K562 (cell line): ENCODE data around the gene MRPL55. TPM values are rescaled to one million over a fixed set of nuclear protein-coding genes. Genes with fewer than 3 reads are reported as not detected.
A peak's percentile ranks its signal among the peaks of the same experiment; 100 is the strongest.

Source experiments
- ATAC-seq: fragments of 200-7000 bp; cut with Tn5 transposase; 3 replicates; pipeline ENCODE4 v1.9.1; 2020; ENCODE audit warnings: moderate library complexity
- BruUV-seq: library from RNA; stranded (reverse); fragments of 400-500 nt; replicated peaks from 2 replicates; lab custom pipeline; 2021; lab: Mats Ljungman, UMichigan
- CTCF ChIA-PET: fragments of 300-600 bp; formaldehyde crosslinking; extraction: SDS; loops from one replicate; lab custom pipeline; 2021; ENCODE audit warnings: low intra/inter-chr PET ratio; lab: Yijun Ruan, JAX
- POLR2A ChIA-PET: fragments of 300-600, 350-650 bp; sonication (Branson Sonifier 250); formaldehyde crosslinking; extraction: SDS; loops from one replicate; lab custom pipeline; 2021; ENCODE audit warnings: antibody characterized with exemption, inconsistent platforms; lab: Yijun Ruan, JAX
- DNase-seq, 4 experiments: peaks; one replicate each; pipeline versions ENCODE4 v3.0.0 to v3.0.0-alpha.2; 2011 to 2018; ENCODE audit warnings: low spot score in 3 of 4, mixed read lengths in 3 of 4; ENCODE audit errors: extremely low read depth in 1 of 4
- FAIRE-seq: peaks from 2 replicates; lab custom pipeline; 2011; peaks lifted over from hg19 to GRCh38; lab: Jason Lieb, UNC
- H2AFZ ChIP-seq: 2 replicates; pipeline ENCODE4 v1.6.0; 2011; ENCODE audit warnings: low read depth, low read length, control low read depth, inconsistent platforms
- H3K27ac ChIP-seq: fragments of 200-600 bp; 3 replicates; pipeline ENCODE4 v1.8.0; 2011; ENCODE audit warnings: low read depth, mild to moderate bottlenecking, control low read depth, inconsistent platforms, low read length, moderate library complexity, mixed read lengths; ENCODE audit errors: extremely low read depth
- H3K27me3 ChIP-seq, 2 experiments: fragments of 300-600 bp in 1 of 2; 2 replicates in 1 of 2; 3 replicates in 1 of 2; pipeline versions ENCODE4 v1.6.0 to v1.8.0; 2011; ENCODE audit warnings: inconsistent platforms in 2 of 2, low read length in 2 of 2, mild to moderate bottlenecking in 1 of 2, mixed read lengths in 1 of 2, moderate library complexity in 1 of 2; ENCODE audit not compliant: control insufficient read depth in 2 of 2, insufficient read depth in 2 of 2
- H3K36me3 ChIP-seq: fragments of 300-600 bp; 3 replicates; pipeline ENCODE4 v1.8.0; 2011; ENCODE audit warnings: mild to moderate bottlenecking, low read length, inconsistent platforms; ENCODE audit not compliant: control insufficient read depth, insufficient read depth
- H3K4me1 ChIP-seq, 2 experiments: fragments of 200-600 bp in 1 of 2; replicated peaks in 1 of 2; 2 replicates in 1 of 2; 3 replicates in 1 of 2; pipeline versions ENCODE4 v1.5.1 to v1.8.0; 2011; ENCODE audit warnings: inconsistent platforms in 2 of 2, low read length in 2 of 2, mild to moderate bottlenecking in 1 of 2, mixed read lengths in 1 of 2, moderate library complexity in 1 of 2; ENCODE audit not compliant: control insufficient read depth in 2 of 2, insufficient read depth in 2 of 2
- H3K4me2 ChIP-seq: 2 replicates; pipeline ENCODE4 v1.6.1; 2011; ENCODE audit warnings: low read length, control low read depth, inconsistent platforms, mixed read lengths; ENCODE audit not compliant: insufficient read depth
- H3K4me3 ChIP-seq: fragments of 200-600 bp; sonication (generic), shearing (Covaris generic); 2 replicates; pipeline ENCODE4 v1.5.1; 2016; ENCODE audit warnings: control low read depth, inconsistent platforms
- H3K79me2 ChIP-seq: fragments of 200-600 bp; 3 replicates; pipeline ENCODE4 v1.8.0; 2011; ENCODE audit warnings: low read length, inconsistent platforms; ENCODE audit not compliant: control insufficient read depth, insufficient read depth
- H3K9ac ChIP-seq, 2 experiments: 2 replicates each; pipeline versions ENCODE4 v1.6.0 to v1.6.1; 2011; ENCODE audit warnings: low read depth in 2 of 2, low read length in 2 of 2, control low read depth in 1 of 2, inconsistent platforms in 1 of 2, mild to moderate bottlenecking in 1 of 2, mixed read lengths in 1 of 2; ENCODE audit not compliant: insufficient read depth in 1 of 2
- H3K9me1 ChIP-seq: one replicate; pipeline ENCODE4 v1.6.0; 2011; ENCODE audit warnings: inconsistent platforms, mild to moderate bottlenecking, low read length, moderate library complexity; ENCODE audit not compliant: control insufficient read depth, insufficient read depth
- H3K9me3 ChIP-seq: replicated peaks from 2 replicates; pipeline ENCODE4 v1.5.1; 2011; ENCODE audit warnings: low read depth, low read length, inconsistent platforms; ENCODE audit not compliant: control insufficient read depth, insufficient read depth
- H4K20me1 ChIP-seq: replicated peaks from 2 replicates; pipeline ENCODE4 v1.6.1; 2011; ENCODE audit warnings: low read length, inconsistent platforms, mixed read lengths; ENCODE audit not compliant: control insufficient read depth, insufficient read depth
- ARID1B ChIP-seq: fragments of 450-650 bp; IDR thresholded peaks from 2 replicates; pipeline ENCODE4 v1.6.1; 2016; ENCODE audit warnings: antibody characterized with exemption, mild to moderate bottlenecking, inconsistent platforms
- E2F5 ChIP-seq: sonication (generic); formaldehyde crosslinking; IDR thresholded peaks from 2 replicates; pipeline ENCODE4 v1.8.0; 2022; ENCODE audit warnings: mild to moderate bottlenecking, missing genetic modification reagents
- MAZ ChIP-seq, 2 experiments: fragments of 450-650 bp in 1 of 2; sonication (generic) in 1 of 2; formaldehyde crosslinking; IDR thresholded peaks in 1 of 2; conservative IDR thresholded peaks in 1 of 2; 2 replicates each; pipeline versions ENCODE4 v1.4.0 to v1.5.0; 2020; ENCODE audit warnings: mild to moderate bottlenecking in 1 of 2, missing genetic modification reagents in 1 of 2
- MYC ChIP-seq, 2 experiments: fragments of 250-450 bp in 1 of 2; sonication (Bioruptor Pico) in 1 of 2; IDR thresholded peaks; 2 replicates each; pipeline versions ENCODE4 v1.5.1 to v1.6.1; 2012 to 2021; ENCODE audit warnings: low read depth in 2 of 2, borderline replicate concordance in 1 of 2, improper control_type of control experiment in 1 of 2, low read length in 1 of 2, mild to moderate bottlenecking in 1 of 2, moderate library complexity in 1 of 2
- POLR2B ChIP-seq: fragments of 450-650 bp; IDR thresholded peaks from 2 replicates; pipeline ENCODE4 v1.6.1; 2018; ENCODE audit warnings: low read depth; ENCODE audit not compliant: partially characterized antibody
- PREB ChIP-seq: sonication (generic); formaldehyde crosslinking; IDR thresholded peaks from 2 replicates; pipeline ENCODE4 v1.8.1; 2023; ENCODE audit warnings: mild to moderate bottlenecking, missing genetic modification reagents
- SP2 ChIP-seq: IDR thresholded peaks from 2 replicates; pipeline ENCODE4 v1.6.1; 2011; ENCODE audit warnings: mild to moderate bottlenecking, low read depth, low read length, moderate library complexity; ENCODE audit not compliant: poor library complexity, severe bottlenecking; ENCODE audit errors: extremely low read depth
- TSHZ1 ChIP-seq: fragments of 250-450 bp; sonication (Bioruptor Pico); IDR thresholded peaks from 2 replicates; pipeline ENCODE4 v1.4.0; 2020; ENCODE audit warnings: mild to moderate bottlenecking, moderate library complexity
- WHSC1 ChIP-seq: IDR thresholded peaks from one replicate; pipeline ENCODE4 v1.6.1; 2012; ENCODE audit warnings: low read length, control low read depth, inconsistent platforms
- ZBTB9 ChIP-seq: fragments of 450-650 bp; formaldehyde crosslinking; IDR thresholded peaks from 2 replicates; pipeline ENCODE4 v1.4.0; 2020; ENCODE audit warnings: mild to moderate bottlenecking, moderate library complexity
- ZEB2 ChIP-seq: fragments of 450-650 bp; IDR thresholded peaks from 2 replicates; pipeline ENCODE4 v1.6.1; 2016
- ZNF175 ChIP-seq: fragments of 200-800 bp; sonication (Bioruptor generic); IDR thresholded peaks from 2 replicates; pipeline ENCODE4 v1.6.1; 2016; ENCODE audit warnings: low read depth, mild to moderate bottlenecking, missing genetic modification characterization, missing compliant biosample characterization
- WGBS: fragments of 100-300 bp; shearing (Covaris generic); methylation state at CpG from one replicate; pipeline ENCODE4 v1.1.6; 2016; ENCODE audit warnings: low coverage, mixed read lengths; ENCODE audit not compliant: insufficient coverage; ENCODE audit errors: missing lambda C conversion rate; 5-methylcytosine and 5-hydroxymethylcytosine counted together
- in situ Hi-C: fragments of 300-500 bp; cut with MboI; formaldehyde crosslinking; loops from 4 replicates; pipeline ENCODE4 v1.15.0; 2018; ENCODE audit warnings: inconsistent platforms, mixed read lengths
- intact Hi-C: fragments of 100-400 bp; cut with micrococcal nuclease; formaldehyde crosslinking; loops from 2 replicates; pipeline ENCODE4 v1.14.2; 2022
- polyA plus RNA-seq, 8 experiments: library from polyadenylated mRNA; depleted of rRNA in 4 of 8; stranded (reverse) in 5 of 8; unstranded in 3 of 8; fragments of >200 nt; fragmentation: Nextera tagmentation in 2 of 8; fragmentation: Illumina TruSeq in 1 of 8; extraction: Ambion mirVana in 2 of 8; extraction: Trizol in 1 of 8; gene quantifications; 2 replicates each; pipeline versions ENCODE4 v1.2.1 to v1.2.3, GENCODE V29; 2011 to 2014; ENCODE audit warnings: inconsistent platforms in 1 of 8, missing spikeins in 1 of 8
- total RNA-seq, 7 experiments: library from RNA; depleted of rRNA in 6 of 7; stranded (reverse); fragments of >200 nt in 6 of 7; fragmentation: Illumina TruSeq in 2 of 7; extraction: Trizol in 2 of 7; gene quantifications; 2 replicates each; pipeline versions ENCODE4 v1.2.1 to v1.2.3, GENCODE V29; 2011 to 2021; ENCODE audit warnings: low replicate concordance in 1 of 7

The MRPL55 gene
- total and polyA plus RNA-seq, 9 of the 15 experiments (the other 6 are each of a cell fraction or from before 2014, with no cell fraction given) = 34.9 to 228 (median 81.0) TPM

GRCh38 chr1:228101994-228102790 is 6.9 kb downstream of the MRPL55 start:
- POLR2A ChIA-PET = interaction anchor here (1.6 to 6.0 kb wide), 2 partner anchors 13 to 18 kb away, joined by 7 to 92 read pairs; no protein-coding TSS in a partner anchor
- in situ Hi-C loops (no loop called here), intact Hi-C loops (loop anchor here (2.0 kb wide), 1 partner anchor 17 kb away; no protein-coding TSS in a partner anchor)
- WGBS = 2% methylated on average over 40 of the region's 73 CpGs
- DNase-seq = peak; percentile 70 to 88 (median 80)
- ATAC-seq = peak; percentile 78
- Histone ChIP-seq H2AFZ (peak overlapping the region; percentile 57), H3K9ac (peak overlapping the region; percentile 87 to 98; a peak in 3 of 4 replicates), H3K4me3 (peak overlapping the region; percentile 100), H3K4me1 (peaks cover 15 to 62% of the 10 kb centered on the region in 2 experiments), H3K9me3 (peaks cover 5% of the 10 kb centered on the region; the same call in 1 of the 2 replicates), H3K27ac (peak overlapping the region; percentile 87), H4K20me1 (peaks cover 26% of the 10 kb centered on the region), H3K4me2 (peak overlapping the region; percentile 94), H3K36me3 (peaks cover 64% of the 10 kb centered on the region; the same call in 2 of the 3 replicates), H3K9me1 (peaks cover 3% of the 10 kb centered on the region), H3K79me2 (peaks cover 45% of the 10 kb centered on the region), H3K27me3 (no peaks in the 10 kb centered on the region)
- no TSS peak for BruUV-seq
- CTCF ChIA-PET = no interaction called here
- FAIRE-seq = peak; percentile 32
- TF ChIP-seq MYC (IDR thresholded peaks at IDR 0.05; ENCODE audit: low read depth, low read length) (peak; percentile 60), MYC (CRISPR knock-in tag; IDR thresholded peaks at IDR 0.05; ENCODE audit: borderline replicate concordance, low read depth) (no peak), ZNF175 (CRISPR knock-in tag) (no peak), WHSC1 (no peak), TSHZ1 (CRISPR knock-in tag) (no peak), PREB (no peak), SP2 (no peak), ZBTB9 (CRISPR knock-in tag) (0 out of 2 replicates have a peak, but pooled peaks have one; percentile 61), POLR2B (no peak), MAZ (CRISPR knock-in tag; conservative IDR thresholded peaks at IDR 0.05 in 1 of 2, IDR thresholded peaks at IDR 0.05 in 1 of 2) (peak; percentile 14 to 74; a peak in 3 of 4 replicates), E2F5 (CRISPR knock-in tag) (no peak), ZEB2 (0 out of 2 replicates have a peak, but pooled peaks have one; percentile 16), ARID1B (peak; percentile 6; the same call in 1 of the 2 replicates)
